ENCODE data around the gene GCSAM. TPM values are rescaled to one million over a fixed set of nuclear protein-coding genes. Genes with fewer than 3 reads are reported as not detected.

Gene GCSAM
- not detected in 2 replicates for total RNA-seq
- 0.37 TPM for polyA plus RNA-seq (2012)

GRCh38 chr3:112132975-112133448, at the start of gene GCSAM:
Gene GCSAM (minus strand): TSS chr3:112133248. CDS start chr3:112133120, 128 bp downstream.
- no peak for DNase-seq (ENCODE audit: low read depth)

GRCh38 chr3:112175646-112176045, 42.6 kb upstream of the GCSAM start:
- DNase-seq (ENCODE audit: low read depth), result no peak

GRCh38 chr3:112175037-112175436, 42.0 kb upstream of the GCSAM start:
- no peak for DNase-seq (ENCODE audit: low read depth)

GRCh38 chr3:112171144-112171543, 38.1 kb upstream of the GCSAM start:
- DNase-seq (ENCODE audit: low read depth), result no peak

GRCh38 chr3:112170046-112170445, 37.0 kb upstream of the GCSAM start:
- no peak for DNase-seq (ENCODE audit: low read depth)

- no peak for DNase-seq (ENCODE audit: low read depth)
Measured at GRCh38 chr3:112167758-112168157, 34.7 kb upstream of the GCSAM start.

GRCh38 chr3:112149136-112149535, 16.1 kb upstream of the GCSAM start:
- DNase-seq (ENCODE audit: low read depth), result no peak

- DNase-seq (ENCODE audit: low read depth), result no peak
Measured at GRCh38 chr3:112143689-112144088, 10.6 kb upstream of the GCSAM start.

DNA sequence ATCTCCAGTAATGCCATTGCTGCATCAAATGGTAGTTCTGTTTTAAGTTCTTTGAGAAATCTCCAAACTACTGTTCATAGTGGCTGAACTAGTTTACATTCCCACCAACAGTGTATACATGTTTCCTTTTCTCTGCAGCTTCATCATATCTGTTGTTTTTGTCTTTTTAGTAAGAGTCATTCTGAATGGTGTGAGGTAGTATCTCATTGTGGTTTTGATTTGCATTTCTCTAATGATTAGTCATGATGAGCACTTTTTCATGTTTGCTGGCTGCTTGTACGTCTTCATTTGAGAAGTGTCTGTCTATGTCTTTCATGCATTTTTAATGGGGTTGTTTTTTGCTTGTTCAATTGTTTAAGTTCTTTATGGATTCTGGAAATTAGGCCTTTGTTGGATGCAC, 10.2 kb upstream of the GCSAM start:
- DNase-seq (ENCODE audit: low read depth), result no peak

- no peak for DNase-seq (ENCODE audit: low read depth)
Measured at GRCh38 chr3:112141293-112141692, 8.2 kb upstream of the GCSAM start.

DNA sequence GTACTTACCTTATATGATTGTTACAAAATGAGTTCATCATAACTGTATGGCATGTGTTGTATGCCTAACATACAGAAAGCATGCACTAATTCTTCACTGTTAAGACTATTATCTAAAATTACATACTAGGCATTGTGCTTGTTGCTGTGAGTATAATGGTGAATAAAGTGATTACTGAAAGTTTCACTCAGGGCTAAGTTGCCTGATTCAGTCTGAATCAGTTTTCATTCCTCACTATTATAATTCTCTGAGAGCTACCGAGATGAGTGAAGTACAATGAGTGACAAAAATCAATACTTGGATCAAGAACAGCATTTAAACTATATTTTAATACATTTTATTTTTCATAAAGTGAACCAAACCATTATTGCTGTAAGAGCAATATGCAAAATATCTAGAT, 7.5 kb upstream of the GCSAM start:
- DNase-seq (ENCODE audit: low read depth), result no peak

DNA sequence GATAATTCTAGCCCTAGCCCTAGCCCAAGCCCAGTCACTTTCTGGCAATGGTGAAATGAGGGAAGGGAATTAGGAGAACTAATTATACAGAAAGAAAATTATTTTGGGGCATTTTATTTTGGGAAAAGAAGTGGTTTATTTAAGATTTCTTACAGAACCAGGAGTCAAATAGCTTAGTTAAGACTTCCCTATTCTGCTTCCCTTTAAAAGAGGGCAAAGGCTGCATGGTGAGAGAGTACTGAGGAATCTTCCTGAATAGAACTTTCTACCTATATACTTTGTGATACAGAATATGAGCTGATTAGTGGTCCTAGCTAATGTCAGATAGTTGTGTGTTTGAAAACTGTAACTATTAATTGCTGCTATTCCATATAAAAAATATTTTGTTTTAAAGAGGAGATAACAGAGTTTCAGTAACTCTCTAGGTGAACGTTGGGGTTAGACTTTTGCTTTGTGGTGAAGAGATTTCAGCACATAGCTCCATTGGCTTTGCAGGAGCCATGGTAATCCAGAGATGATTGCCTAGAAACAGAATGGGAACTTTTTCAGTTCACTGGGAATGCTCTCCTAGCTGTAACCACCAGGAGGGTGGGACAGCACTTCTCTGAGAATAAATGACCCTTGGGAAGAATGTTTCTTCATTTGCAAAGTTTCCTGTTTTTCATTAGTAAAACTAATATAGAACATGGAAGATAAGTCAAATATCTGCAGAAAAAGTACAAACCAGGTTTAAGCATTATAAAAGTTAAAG, 5.3 kb upstream of the GCSAM start:
- no peak for DNase-seq (ENCODE audit: low read depth)

DNA sequence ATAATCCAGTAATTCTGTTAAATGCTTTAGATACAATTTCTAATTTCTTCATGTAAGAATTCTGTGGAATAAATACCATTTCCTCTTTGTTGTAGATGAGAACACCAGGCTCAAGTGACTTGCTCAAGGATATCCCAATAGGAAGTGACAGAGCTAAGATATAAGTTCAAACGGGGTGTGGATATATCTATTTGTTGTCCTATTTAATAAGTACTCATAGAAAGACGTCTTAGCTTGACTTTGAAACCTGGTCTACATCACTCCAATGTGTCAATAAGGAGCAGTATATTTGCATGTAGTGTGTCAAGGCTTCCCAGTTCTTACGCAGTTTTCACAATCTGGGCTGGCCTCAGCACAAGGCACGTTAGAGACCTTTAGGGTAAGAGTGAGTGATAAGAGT, 4.7 kb upstream of the GCSAM start:
- DNase-seq (ENCODE audit: low read depth), result no peak

- peak; percentile 61 for DNase-seq (ENCODE audit: low read depth)
Measured at GRCh38 chr3:112136959-112137693, 4.1 kb upstream of the GCSAM start.

DNA sequence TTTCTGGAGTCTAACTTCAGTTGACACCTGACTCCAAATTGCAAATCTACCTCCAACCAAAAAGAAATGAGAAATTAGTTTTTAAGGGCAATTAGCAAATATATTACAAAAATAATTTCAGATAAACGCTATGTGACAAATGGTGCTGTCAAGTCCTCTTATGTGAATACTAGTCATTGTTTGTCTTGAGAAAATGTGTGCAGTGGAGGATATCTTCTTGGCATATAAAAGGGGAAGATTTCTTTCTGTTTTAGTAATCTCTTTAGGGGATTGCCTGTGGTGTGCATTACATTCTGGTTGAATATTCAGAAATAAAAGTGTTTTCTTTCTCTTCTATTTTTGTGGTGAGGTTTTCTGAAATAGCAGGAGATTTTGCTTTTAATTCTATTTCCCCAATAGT, 3.0 kb upstream of the GCSAM start:
- DNase-seq (ENCODE audit: low read depth), result no peak

DNA sequence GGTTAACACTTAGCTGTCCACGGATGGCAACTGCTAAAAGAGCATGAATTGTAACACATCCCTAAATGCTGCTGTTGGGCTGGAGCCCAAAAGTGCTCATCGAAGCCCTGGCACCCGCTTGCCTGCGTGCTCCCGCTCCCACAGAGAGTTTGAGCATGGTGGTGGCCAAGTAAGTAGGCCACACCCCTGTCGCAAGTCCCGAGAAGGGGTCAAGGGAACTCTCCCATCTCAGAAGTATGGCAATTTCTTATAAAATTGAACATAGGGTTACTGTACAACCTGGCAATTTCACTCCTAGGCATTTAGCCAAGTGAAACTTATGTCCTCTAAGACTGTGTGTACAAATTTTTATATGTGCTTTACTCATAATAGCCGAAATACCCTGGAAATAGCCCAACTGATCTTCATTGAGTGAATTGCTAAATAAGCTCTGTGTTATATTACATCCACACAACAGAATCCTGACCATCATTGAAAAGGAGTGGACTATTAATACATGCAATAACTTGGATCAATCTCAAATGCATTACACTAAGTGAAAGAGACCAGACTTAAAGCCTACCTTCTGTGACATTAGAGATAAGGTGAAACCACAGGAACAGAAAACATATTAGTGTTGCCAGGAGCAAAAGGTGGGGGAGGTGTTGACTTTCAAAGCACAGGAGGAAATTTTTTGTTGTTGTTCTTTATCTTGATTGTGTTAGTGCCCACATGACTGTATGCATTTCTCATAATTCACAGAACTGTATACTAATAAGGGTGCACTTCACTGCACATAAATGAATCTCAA, 1.5 kb upstream of the GCSAM start:
- DNase-seq (ENCODE audit: low read depth), result no peak

DNA sequence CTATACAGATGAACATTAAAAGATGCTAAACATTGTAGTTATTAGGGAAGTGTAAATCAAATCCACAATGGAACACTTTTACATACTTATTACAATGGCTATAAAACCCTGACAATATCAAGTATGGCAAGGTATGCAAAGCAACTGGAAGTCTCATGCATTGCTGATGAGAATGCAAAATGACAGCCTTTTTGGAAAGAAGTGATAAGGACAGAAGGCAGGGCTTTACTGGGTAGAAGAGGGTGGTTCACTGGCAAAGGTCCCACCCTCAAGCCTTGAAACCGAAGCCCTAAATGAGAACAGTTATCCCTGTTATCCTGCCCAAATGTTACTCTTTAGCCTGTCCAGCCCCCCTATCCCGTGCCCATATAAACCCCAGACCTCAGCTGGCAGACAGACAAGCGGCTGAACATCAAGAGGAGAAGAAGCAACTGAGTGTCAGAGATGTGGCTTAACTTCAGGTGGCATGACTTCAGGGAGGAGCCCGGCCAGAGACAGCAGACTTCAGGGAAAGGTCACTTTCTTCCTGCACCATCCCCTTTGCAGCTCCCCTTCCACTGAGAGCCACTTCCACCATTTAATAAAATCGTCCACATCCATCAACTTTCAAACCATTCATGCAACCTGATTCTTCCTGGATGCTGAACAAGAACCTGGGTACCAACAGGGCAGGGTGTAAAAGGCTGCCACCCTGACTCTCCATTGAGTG, 732 bp upstream of the GCSAM start:
- no peak for DNase-seq (ENCODE audit: low read depth)

DNA sequence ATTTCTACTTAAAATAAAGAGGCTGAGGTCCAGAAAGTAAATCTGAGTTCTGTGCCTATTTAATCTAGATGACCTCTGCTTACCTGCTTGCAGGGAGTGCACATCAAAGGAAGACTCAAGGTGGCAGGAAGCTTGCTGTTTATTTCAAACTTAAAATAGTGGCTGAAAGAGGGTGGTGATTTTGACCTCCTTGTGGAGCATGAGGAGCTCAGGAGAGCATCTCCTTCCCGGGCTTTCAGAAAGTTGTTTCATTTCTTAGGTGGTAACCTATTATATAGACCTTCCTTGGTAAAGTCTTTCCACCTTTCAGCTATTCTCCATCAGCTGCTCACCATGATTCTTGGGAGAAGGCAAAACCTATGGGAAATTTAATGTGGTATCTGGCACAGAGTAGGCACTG, 494 bp downstream of the GCSAM start:
- no peak for DNase-seq (ENCODE audit: low read depth)

DNA sequence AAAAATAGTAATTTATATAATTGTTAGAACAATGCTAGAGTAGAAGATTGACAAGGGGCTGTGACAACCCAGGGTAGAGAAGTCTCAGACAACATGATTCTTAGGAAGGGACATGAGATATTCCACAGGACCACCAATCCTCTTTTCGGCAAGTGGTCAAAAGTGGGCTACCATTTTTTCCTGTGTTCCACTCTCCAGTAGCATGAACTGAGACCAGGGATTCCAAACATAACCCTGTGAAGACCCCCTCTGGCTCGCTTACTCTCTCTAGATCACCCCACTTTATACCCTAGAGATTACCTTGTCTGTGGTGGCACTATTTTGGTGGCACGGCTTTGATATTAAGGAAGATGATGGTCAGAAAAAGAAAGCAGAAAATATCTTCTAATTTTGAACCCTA, 960 bp downstream of the GCSAM start:
- DNase-seq (ENCODE audit: low read depth), result no peak

DNA sequence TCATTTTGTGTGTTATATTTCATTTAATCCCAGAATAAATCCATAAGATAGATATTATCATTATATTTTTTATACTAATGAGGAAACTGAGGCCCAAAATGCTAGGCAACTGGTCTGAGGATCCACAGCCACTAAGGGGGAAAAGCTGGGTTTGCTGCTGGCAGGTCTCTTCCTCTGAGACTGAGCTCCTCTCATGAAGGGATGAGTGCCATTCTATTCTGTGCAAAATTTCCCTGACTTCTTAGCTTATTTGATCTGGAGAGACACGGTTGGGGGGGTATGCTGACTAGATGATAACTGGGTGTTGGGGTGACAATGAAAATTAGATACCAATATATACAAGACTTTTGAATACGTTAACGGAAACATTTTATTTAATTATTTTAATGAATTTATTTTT, 1.9 kb downstream of the GCSAM start:
- DNase-seq (ENCODE audit: low read depth), result no peak

DNA sequence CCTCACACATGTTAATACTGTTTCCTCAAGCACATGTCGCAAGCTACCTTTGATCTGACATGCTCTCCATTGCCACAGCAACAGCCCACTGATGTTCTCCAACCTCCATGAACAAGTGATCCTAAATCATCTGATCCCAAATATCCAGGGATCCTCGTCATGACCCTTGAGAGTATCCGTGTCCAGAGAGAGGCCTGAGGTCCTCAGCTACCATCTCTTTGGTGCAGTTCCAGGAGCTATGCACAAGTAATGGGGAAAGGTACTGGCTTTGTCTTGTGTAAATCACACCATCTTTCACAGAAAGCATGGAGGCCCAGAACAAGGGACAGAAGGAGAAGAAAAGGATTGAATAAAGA, 2.4 kb downstream of the GCSAM start:
- no peak for DNase-seq (ENCODE audit: low read depth)

All from myocyte (in vitro differentiated cells).